ENCODE results near the gene PRG3.
A peak's percentile ranks its signal among the peaks of the same experiment; 100 is the strongest.
"Not testable (repeated sequence)": the region's sequence is repeated elsewhere in the genome, so short reads cannot be mapped to it uniquely, and the experiment has no call there.

Gene PRG3

DNA sequence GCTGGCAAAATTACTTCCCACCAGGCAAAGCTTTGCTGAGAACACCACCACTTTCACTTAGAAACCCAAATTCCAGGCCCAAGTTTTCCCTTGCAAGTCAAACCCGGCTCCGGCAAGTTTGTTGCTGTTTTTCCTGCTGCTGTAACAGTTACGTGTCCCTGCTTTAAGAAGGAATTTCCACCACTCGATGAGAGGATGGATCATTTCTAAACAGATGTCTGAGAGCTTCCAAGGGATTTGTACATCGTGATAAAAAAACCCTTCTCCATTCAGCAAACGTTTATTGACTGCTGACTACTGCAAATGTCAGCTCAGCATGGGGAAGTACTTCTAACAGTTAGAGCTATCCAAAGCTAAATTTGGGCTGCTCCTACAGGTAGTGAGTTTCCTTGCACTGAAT, 23.1 kb downstream of the PRG3 start:
- no peak for DNase-seq

DNA sequence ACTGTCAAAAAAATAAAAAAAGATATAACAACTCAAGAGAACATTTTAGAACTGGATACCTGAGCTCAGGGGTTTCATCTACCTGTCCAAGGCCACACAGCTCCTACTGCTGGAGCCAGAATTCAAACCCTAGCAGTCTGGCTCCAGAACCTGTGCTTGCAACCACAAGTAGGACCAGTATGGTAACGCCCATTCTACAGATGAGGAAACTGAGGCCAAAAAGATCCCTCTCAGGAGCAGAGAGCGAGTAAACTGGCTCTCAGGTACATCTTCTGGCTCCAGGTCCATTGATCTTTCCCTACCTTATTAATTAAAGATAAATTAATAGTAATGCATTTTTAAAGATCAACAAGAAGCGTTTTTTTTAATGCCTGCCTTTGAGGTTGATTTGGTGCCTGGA, 23.6 kb downstream of the PRG3 start:
- no peak for DNase-seq

DNA sequence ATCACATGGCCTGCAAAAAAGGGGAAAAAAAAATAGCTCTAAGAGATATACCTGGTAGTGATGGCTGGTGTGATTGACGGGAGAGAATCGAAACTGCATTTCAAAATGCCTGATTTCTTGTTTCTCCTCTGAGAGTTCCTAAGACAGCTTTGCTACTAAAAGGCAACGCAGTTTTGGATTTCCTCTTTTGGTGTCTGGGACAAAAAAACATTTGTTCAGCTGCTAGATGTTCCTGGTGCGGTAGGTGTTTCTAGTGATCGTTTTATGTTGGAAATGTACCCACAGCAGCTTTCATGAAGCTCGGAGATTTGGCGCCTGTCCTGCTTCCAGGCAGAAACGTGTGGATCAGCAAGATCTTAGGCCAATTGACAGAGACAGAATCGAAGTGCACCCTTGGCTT, 24.7 kb downstream of the PRG3 start:
- DNase-seq = no peak

DNA sequence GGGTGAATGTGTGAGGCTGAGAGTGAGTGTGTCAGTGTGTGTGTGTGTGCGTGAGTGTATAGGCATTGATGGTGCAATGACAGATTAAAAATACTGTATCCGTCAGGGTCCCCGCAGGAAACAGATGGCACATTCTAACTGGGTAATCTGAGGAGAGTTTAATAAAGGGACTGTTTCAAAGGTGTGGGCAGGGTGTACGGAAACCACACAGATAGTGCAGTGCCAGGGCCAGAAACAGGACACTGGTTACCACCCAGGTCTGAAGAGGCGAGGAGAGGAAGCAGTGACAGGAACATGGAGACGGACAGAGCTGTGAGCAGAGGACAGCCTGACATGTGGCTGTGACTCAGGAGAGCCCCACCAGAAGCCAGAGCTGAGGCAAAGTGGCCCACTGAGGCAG, 26.3 kb downstream of the PRG3 start:
- no peak for DNase-seq

DNA sequence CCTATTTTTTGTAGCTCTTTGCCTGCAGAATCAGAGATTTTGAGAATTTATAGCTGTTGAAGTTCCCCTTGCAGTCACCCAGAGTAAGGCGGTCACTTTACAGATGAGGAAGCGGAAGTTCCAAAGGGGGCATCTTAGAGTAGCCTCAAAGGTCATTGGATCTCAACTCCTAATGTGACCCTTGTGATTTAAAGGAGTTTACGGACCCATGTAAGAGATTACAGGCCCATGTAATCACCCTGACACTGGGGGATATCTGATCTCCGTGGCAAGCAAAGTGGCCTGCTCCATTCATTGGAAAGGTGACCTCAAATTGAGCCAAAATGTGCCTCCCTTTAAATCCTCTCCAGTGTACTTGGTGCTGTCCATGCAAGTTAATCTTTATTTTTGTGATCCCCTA, 27.1 kb downstream of the PRG3 start:
- no peak for DNase-seq

DNA sequence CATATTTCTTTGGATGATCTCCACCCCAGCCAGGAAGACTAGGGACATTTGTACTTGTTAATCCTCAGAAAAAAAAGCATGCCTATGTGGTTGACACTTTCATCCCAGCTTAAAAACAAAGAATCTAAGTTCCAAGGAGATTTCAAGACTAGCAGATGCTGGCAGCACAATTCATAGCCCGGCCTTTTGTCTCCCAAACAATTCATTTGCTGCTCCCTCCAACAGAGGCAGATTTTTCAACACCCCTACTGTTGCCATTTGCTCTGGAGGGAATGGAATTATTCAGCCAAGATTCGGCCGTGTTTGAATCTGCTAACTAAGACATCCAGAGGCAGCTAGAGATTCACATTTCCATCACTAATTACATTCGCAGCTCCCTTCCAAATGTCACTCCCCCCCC, 27.5 kb downstream of the PRG3 start:
- DNase-seq = no peak

DNA sequence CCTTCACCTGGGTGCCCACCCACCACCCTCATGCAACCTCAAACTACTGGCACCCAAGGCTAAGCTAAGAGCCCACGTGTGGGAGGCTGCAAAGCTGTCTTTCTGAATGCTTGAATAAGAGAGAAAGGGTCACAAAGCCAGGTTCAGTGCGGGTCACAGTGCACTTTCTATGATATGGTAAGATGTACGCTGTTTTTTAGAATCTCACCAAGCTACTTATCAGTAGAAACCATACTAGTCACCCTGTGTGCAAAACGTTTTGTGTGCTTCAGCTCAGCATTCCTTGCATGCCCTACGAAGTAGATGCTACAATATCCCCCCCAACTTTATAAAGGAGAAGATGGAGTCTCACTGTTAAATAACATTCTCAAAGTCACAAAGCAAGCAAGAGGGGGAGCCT, 27.9 kb downstream of the PRG3 start:
- DNase-seq = no peak

DNA sequence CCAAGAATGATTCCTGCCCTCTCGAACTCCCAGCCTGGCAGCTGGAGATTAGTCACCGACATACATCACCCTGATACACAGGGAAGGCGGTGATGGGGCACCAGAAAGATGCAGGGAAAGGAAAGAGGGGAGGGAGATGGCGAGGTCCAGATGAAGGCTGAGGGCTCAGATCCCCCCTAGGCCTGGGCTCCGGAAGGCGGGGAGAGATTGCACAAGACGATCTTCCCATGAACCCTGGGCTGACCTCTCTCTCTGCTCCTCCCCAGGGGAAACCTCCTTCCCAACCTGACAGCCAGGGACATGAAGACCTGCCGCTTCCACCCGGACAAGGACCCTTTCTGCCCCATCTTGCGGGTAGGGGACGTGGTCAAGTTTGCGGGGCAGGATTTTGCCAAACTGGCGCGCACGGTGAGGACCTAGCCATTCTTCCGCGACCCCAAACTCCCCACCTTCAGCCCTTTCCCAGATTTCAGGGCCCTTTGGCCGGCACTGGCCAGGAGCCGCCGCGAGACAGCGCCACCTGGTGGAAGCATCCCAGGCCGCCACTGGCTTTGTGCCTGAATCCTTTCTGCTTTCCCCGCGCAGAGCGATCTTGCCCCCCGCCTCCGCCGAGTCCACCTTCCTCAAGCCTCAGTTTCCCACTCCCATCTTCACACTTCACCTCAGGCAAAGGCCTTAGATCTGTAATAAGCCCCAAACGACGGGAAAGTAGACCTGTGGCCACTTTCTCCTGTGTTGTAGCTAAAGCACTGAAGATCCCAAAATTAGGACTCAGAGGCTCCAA, 31.3 kb downstream of the PRG3 start:
- DNase-seq = peak; percentile 47

DNA sequence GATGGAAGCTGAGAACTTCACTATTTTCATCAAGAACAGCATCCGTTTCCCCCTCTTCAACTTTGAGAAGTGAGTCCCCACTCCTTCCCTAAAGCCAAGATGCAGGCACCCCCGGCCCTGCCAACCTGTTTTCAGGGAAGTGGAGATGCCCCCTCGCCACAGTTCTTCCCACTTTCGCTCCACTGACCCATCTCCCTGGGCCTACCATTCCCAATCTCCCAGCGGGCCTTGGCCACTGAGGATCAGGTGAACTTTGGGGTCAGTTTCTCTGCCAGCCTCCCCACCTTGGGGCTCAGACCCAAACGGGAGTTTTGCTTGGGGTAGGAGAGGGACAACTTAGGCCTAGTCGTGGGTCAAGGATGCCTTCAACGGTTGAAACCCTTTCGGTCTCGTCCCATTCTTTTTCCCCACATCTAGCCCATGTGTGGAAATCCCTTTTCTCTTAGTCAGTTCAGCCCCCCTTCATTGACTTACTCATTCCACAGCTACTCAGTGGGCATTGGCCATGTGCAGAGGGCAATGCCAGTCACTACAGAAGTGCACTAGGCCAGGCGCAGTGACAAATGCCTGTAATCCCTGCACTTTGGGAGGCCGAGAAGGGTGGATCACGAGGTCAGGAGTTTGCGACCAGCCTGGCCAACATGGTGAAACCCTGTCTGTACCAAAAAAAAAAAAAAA, 32.2 kb downstream of the PRG3 start:
- no peak for DNase-seq

DNA sequence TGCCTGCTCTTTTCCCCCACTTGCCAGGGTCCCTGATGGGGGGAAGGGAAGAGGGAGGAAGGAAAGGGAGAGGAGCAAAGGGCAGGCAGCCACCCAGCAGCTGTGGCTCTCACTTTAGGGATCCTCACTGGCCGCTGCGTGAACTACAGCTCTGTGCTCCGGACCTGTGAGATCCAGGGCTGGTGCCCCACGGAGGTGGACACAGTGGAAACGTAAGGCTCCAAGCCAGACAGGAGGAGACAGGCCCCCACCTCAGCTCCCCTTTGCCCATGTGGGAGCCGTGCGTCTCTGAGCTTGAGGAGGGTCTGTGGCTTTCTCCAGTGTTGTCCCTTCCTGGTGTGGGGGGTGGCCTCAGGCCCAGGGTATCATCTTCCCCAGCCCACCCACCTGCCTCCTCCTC, 32.9 kb downstream of the PRG3 start:
- no peak for DNase-seq

DNA sequence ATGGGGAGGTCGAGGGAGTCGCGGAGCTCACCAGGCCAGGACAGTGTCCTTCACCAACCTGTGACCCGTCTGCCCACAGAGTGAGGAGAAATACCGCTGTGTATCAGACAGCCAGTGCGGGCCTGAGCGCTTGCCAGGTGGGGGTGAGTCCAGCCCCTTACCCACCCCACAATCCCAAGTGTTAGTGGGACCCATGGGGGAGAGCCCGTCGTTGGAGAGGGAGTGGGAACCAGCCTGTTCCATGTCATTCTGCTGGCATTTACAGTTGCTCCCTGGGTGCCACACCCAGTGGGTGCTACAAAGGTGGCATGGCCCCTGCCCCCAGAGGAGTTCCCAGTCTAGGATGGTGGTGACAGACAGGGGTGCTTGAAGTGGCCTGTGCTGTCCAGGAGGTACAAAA, 33.6 kb downstream of the PRG3 start:
- no peak for DNase-seq

DNA sequence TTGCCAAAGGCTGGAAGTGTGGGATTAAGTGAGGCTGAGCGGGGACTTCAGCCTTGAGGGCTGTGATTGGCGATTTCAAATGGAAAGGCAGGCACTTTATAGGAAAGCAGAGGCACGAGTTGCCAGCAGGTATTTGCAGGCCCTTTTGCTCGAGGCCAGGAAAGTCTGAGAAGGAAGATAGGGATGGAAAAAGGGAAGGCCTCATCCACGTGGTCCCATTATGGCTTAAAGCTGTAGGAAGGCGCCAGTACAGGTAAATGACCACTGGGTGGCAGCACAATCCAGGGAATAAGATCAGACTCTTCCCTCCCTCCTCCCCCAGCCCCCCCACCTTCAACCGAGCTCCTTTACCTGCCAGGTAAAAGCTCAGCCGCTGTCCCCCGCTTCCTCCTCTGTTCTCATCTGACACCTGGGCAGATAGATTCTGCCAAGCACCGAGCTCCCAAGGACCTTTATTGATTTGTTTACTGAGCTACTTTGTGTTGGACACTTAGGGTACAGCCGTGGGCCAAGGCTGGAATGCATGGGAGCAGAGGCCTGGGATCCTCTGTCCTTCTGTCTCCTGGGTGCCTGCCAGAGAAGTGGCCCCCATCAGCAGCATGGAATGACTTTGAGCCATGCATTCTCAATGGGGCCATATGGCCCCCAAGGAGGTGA, 35.3 kb downstream of the PRG3 start:
- DNase-seq = peak; percentile 69

DNA sequence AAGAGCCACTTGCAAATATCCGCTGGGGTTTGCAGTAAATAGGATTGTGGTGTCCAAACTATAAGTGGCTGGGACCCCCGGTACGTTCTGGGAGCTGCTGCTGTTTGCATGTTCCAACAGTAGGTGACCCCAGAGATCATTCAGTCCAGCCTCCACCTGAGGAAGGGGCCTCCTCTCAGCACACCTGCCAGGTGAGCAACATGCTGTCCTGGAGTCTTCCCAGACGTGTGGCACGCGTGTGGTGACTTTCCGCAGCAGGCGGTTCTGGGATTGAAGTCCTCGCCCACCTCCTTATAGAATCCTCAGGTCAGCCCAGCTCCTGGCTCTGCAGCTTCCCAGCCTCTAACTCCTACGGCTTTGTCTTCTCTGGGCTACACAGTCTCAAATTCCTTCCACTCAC, 36.1 kb downstream of the PRG3 start:
- DNase-seq = no peak

DNA sequence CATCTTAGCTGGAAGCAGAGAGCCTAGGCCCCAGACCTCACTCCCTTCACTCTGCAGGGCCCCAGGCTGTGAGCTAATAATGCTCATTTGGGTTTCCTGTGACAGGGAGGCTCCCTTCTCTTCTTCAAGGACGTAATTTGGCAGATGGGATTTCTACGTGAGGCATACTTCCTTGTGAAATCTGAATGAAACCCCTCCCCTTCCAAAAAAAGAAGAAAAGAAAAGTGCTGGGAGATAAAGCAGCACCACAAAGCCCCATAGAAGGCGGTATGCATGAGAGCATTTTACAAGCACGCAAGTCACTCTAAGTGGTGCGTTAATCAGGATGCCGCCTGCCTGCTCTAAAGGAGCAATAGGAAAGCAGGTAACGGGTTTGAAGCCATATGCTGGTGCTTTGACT, 37.1 kb downstream of the PRG3 start:
- DNase-seq = no peak

DNA sequence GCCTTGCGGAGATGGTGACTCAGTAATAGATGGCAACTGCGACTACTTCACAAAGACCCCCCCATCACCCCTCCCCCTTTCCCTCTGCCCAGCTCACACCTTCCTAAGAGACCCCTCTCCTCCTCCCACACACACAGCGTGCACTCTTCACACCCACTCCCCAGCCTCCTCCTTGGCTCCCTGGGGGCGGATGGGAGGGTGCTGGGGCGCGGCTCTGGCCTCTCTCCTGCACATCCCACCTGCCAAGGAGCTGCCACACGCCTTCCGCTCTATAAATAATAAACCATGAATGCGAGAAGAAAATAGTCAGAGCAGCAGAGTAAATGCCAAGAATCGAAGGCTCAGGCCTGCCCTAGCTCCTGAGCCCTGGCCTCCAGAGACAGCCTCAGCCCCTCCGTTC, 38.2 kb downstream of the PRG3 start:
- no peak for DNase-seq

DNA sequence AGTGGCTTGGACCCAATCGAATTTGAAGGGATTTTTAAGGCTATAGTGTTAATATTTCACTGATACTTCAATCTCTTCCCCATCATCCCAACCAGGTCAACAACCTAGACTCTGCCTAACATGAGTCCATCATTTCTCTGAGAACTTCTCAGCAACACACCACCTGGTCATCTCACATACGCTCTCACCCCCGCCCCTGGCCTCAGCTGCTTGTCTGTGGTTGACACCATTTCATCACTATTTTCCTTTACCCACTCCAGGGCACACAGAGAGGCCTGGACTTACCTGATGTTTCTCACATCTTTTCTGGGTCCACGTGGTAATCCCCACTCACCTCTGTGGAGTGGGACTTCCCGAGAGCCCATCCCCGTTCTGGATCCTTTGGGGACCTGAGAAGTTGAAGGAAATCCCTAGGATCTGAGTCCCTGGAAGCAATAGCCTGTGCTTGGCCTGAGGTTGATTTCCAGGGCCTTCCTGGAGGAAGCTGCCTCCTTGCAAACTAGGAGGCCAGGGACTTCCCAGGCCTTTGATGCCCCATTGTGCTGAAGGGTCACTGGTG, 39.6 kb downstream of the PRG3 start:
- DNase-seq = no peak

DNA sequence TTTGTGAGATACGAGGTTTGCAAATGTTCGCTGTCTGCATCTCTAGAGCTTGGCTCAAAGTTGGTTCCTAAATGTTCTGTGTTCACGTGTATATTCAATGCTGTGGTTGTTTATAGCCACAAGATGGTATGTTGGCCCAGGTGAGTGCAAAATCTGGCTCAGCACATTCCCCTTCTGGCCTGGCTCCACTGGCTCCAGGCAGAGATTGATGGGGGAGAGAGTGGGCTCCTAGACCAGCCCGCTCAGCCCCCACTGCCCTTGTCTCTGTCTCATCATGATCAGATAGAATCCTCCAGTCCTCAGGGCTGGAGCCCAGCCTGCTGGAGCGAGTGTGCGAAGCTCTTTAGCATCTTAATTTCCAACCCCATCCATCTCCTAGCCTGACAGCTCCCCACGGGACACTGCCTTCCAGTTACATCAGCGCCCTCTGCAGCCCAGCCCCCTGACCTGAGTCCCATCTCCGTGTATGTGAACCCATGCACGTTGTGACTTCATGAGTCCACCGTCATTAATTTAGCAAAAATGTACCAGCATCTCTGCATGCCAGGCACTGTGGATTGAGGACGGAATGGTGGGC, 40.8 kb downstream of the PRG3 start:
- DNase-seq = no peak

DNA sequence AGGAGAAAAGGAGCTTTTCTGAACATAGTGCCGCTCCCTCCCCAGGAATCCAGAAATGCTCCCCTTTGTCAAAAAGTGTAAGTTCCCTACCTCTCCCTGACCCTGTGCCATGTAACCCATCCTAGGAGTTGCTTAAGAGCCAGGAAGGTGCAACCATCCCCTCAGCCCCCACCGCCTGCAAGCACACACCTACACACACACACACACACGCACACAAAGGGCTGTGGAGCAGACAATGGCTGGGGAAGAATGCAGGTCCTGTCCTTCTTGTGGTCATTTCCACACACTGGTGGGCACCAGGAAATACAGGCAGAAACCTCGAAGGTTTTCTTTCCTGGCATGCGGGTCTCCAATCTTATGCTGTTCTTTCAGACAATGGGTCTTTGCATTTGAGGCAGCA, 41.6 kb downstream of the PRG3 start:
- no peak for DNase-seq

DNA sequence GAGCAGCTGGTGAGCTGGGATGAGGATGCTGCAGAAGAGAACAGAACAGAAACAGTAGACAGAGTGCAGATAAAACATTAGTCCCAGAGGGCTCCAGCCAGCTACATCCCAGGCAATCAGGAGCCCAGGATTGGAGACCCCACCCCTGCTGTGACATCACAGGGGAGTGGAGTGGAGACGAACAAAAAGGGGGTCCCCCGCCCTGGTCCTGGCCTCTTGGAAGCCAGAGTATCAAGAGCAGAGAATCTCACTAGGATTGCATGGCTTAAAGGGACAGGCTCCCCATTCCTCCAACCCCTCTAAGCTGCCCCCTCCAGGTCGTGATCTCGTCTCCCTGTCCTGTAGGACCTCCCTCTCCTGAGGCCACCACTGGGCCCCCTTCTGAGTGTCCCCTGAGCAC, 42.8 kb downstream of the PRG3 start, which contains the start of gene P2RX3:
P2RX3 (plus strand) TSS at position 211 of the 400 bp plus-strand sequence. CDS start 199 bp downstream, outside the sequence.
- no peak for DNase-seq

DNA sequence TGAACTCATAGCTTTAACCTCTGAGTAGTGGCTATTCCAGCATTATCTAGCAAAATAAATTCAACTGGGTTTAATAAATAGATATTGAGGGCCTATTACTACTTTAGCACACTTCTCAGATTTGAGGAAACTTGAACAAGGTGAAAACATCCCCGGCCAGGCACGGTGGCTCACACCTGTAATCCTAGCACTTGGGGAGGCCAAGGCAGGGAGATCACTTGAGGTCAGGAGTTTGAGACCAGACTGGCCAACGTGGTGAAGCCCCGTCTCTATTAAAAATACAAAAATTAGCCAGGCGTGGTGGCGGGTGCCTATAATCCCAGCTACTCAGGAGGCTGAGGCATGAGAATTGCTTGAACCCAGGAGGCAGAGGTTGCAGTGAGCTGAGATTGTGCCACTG, 44.1 kb downstream of the PRG3 start:
- not testable (repeated sequence) for DNase-seq

DNA sequence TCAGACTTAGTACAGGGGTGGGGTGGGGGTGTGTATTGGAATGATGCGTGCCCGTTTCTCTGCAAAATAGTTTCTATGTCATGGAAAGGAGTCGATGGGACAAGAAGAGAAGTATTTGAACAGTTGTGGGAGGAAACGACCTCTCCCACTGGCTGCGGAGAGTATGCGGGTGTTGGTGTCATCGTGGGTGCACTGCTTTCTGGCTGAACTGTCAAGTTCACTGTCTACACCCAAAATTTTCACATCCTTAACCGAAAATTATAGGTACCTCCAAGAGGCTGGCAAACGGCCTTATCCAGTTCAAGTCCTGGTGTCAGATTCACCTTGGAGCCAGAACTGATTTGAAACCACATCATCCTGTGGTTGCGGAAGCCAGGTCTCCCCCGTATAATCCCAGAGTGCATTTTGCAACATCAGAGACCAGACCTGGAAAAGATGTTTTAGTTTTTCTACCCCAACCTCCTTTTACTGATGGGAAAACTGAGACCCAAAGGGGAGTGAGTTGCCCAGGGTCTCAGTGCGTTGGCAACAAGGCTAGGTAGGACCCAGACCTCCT, 44.8 kb downstream of the PRG3 start:
- DNase-seq = no peak

DNA sequence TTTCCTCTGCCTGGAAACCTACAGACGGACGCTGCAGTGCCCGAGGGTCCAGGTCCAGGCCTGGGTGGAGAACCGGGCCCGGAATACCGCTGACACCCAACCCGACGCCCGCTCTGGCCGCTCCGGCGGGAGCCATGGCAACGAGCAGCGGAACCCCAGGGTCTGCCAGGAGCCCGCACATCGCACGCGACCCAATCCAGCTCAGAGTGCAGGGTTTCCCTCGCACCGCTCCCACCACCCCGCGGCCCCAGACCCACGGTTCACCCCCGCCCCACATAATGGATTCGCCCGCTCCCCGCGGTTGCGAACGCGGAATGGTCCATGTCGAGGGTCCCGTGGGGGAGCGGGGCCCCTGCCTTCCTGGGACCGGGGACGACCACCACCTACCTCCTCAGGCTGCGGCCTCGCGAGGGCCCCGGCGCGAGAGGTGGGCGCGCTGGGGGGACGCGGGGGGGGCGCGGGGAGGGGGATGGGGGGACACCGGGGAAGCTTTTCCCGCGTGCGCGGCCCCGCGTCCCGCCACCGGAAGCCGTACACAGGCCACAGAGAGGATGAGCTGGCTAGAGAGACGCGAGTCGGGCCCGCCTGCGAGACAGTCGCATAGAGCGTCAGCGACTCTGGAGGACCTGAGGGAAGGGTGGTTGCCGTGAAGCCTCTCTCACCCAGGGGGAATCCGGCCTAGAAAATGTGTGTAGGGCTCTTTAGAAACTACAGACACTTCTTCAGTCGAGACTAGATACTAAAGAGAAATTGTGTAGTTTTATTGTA, 45.4 kb downstream of the PRG3 start, which contains the start of gene SSRP1:
SSRP1 (minus strand) TSS at position 550 of the 768 bp plus-strand sequence. CDS start 771 bp downstream, outside the sequence.
- peak; percentile 75 for DNase-seq
